HCT116 (cell line): ENCODE measurements around the gene KRT26. TPM values are rescaled to one million over a fixed set of nuclear protein-coding genes. Genes with fewer than 3 reads are reported as not detected.
A peak's percentile ranks its signal among the peaks of the same experiment; 100 is the strongest.

Experiments
- ATAC-seq: fragments of 200-7000 bp; cut with Tn5 transposase; 2 replicates; pipeline ENCODE4 v1.9.1; 2020; ENCODE audit warnings: mild to moderate bottlenecking, moderate library complexity
- BruUV-seq: library from RNA; stranded (reverse); fragments of 400-500 nt; replicated peaks from 2 replicates; lab custom pipeline; 2021; lab: Mats Ljungman, UMichigan
- CTCF ChIA-PET: fragments of 300-600 bp; sonication (Branson Sonifier 250); formaldehyde crosslinking; loops from one replicate; lab custom pipeline; 2021; ENCODE audit warnings: antibody characterized with exemption; lab: Charles Lee
- POLR2A ChIA-PET: fragments of 300-600, 350-600 bp; sonication (Branson Sonifier 250); formaldehyde crosslinking; loops from one replicate; lab custom pipeline; 2021; ENCODE audit warnings: antibody characterized with exemption; lab: Charles Lee
- RAD21 ChIA-PET, 2 experiments: fragments of 300-600 bp; sonication (Branson Sonifier 250); formaldehyde crosslinking; loops; one replicate each; lab custom pipeline; 2023; ENCODE audit warnings: low total read pairs in 2 of 2; ENCODE audit not compliant: uncharacterized antibody in 2 of 2, unreplicated experiment in 2 of 2, low non-redundant PET in 1 of 2; lab: Charles Lee
- DNase-seq: peaks from one replicate; pipeline ENCODE4 v3.0.0-alpha.2; 2010; ENCODE audit warnings: low read depth, low spot score
- H2AFZ ChIP-seq: fragments of 200-600 bp; shearing (Covaris generic), sonication (generic); 2 replicates; pipeline ENCODE4 v1.6.1; 2017; ENCODE audit warnings: low read depth, mixed run types, mixed read lengths, antibody characterized with exemption, low read length; ENCODE audit not compliant: poor library complexity, severe bottlenecking
- H3K27ac ChIP-seq: 2 replicates; pipeline ENCODE4 v1.5.1; 2012; ENCODE audit warnings: low read depth, low read length
- H3K27me3 ChIP-seq: fragments of 200-600 bp; sonication (generic); 2 replicates; pipeline ENCODE4 v1.6.1; 2016; ENCODE audit warnings: mixed run types, low read length, mixed read lengths; ENCODE audit not compliant: insufficient read depth
- H3K36me3 ChIP-seq, 2 experiments: fragments of 200-500 bp in 1 of 2; fragments of 200-600 bp in 1 of 2; sonication (Bioruptor generic) in 1 of 2; sonication (generic) in 1 of 2; 2 replicates each; pipeline versions ENCODE4 v1.5.1 to v1.6.1; 2014 to 2016; ENCODE audit warnings: low read length in 2 of 2, inconsistent platforms in 1 of 2, mixed read lengths in 1 of 2, mixed run types in 1 of 2; ENCODE audit not compliant: insufficient read depth in 2 of 2, control insufficient read depth in 1 of 2
- H3K4me1 ChIP-seq, 2 experiments: fragments of 200-600 bp in 1 of 2; sonication (generic) in 1 of 2; 2 replicates each; pipeline versions ENCODE4 v1.5.1 to v1.6.1; 2012 to 2017; ENCODE audit warnings: low read length in 2 of 2, inconsistent platforms in 1 of 2, mild to moderate bottlenecking in 1 of 2, mixed read lengths in 1 of 2, mixed run types in 1 of 2, moderate library complexity in 1 of 2; ENCODE audit not compliant: insufficient read depth in 2 of 2, control insufficient read depth in 1 of 2
- H3K4me2 ChIP-seq: fragments of 200-600 bp; sonication (generic); 2 replicates; pipeline ENCODE4 v1.6.1; 2017; ENCODE audit warnings: mixed run types, low read length, mixed read lengths
- H3K4me3 ChIP-seq, 2 experiments: fragments of 200-600 bp in 1 of 2; sonication (generic) in 1 of 2; replicated peaks in 1 of 2; 2 replicates each; pipeline ENCODE4 v1.5.1; 2011 to 2016; ENCODE audit warnings: low read length in 2 of 2, control low read depth in 1 of 2, low read depth in 1 of 2, mild to moderate bottlenecking in 1 of 2, mixed read lengths in 1 of 2, mixed run types in 1 of 2
- H3K79me2 ChIP-seq: fragments of 200-600 bp; sonication (generic); 2 replicates; pipeline ENCODE4 v1.6.1; 2017; ENCODE audit warnings: mild to moderate bottlenecking, mixed run types, low read length, moderate library complexity, mixed read lengths; ENCODE audit not compliant: insufficient read depth
- H3K9ac ChIP-seq: fragments of 200-600 bp; sonication (generic); 2 replicates; pipeline ENCODE4 v1.6.1; 2016; ENCODE audit warnings: low read length, mixed read lengths
- H3K9me2 ChIP-seq: fragments of 200-600 bp; sonication (generic), shearing (Covaris generic); 2 replicates; pipeline ENCODE4 v1.6.1; 2017; ENCODE audit warnings: mixed run types, mild to moderate bottlenecking, moderate library complexity; ENCODE audit not compliant: insufficient read depth
- H3K9me3 ChIP-seq, 2 experiments: fragments of 200-500 bp in 1 of 2; fragments of 200-600 bp in 1 of 2; sonication (Bioruptor generic) in 1 of 2; sonication (generic) in 1 of 2; 2 replicates each; pipeline ENCODE4 v1.6.1; 2014 to 2017; ENCODE audit warnings: low read length in 2 of 2, mixed read lengths in 2 of 2, inconsistent platforms in 1 of 2, low read depth in 1 of 2, mild to moderate bottlenecking in 1 of 2, mixed run types in 1 of 2, moderate library complexity in 1 of 2; ENCODE audit not compliant: control insufficient read depth in 1 of 2, insufficient read depth in 1 of 2
- H4K20me1 ChIP-seq: fragments of 200-600 bp; sonication (generic), shearing (Covaris generic); 2 replicates; pipeline ENCODE4 v1.6.1; 2017; ENCODE audit warnings: mixed run types, mild to moderate bottlenecking, moderate library complexity; ENCODE audit not compliant: insufficient read depth
- ATF3 ChIP-seq: IDR thresholded peaks from 2 replicates; pipeline ENCODE4 v1.6.1; 2012
- CBX3 ChIP-seq: IDR thresholded peaks from 2 replicates; pipeline ENCODE4 v1.6.1; 2012; ENCODE audit warnings: low read depth
- CEBPB ChIP-seq: IDR thresholded peaks from 2 replicates; pipeline ENCODE4 v1.6.1; 2012; ENCODE audit warnings: low read depth
- CTCF ChIP-seq, 3 experiments: fragments of 200-600 bp in 1 of 3; sonication (generic) in 1 of 3; IDR thresholded peaks in 2 of 3; conservative IDR thresholded peaks in 1 of 3; 2 replicates each; pipeline ENCODE4 v1.5.1; 2012 to 2017; ENCODE audit warnings: low read depth in 2 of 3, low read length in 2 of 3, antibody characterized with exemption in 1 of 3, borderline replicate concordance in 1 of 3, control low read depth in 1 of 3, mild to moderate bottlenecking in 1 of 3, mixed read lengths in 1 of 3, mixed run types in 1 of 3, moderate library complexity in 1 of 3; ENCODE audit not compliant: insufficient read depth in 1 of 3
- EGR1 ChIP-seq: IDR thresholded peaks from 2 replicates; pipeline ENCODE4 v1.6.1; 2012; ENCODE audit warnings: low read depth
- ELF1 ChIP-seq: IDR thresholded peaks from 2 replicates; pipeline ENCODE4 v1.6.1; 2012; ENCODE audit warnings: low read depth, borderline replicate concordance
- EZH2phosphoT487 ChIP-seq: fragments of 200-600 bp; IDR thresholded peaks from 2 replicates; pipeline ENCODE4 v1.6.1; 2018; ENCODE audit warnings: antibody characterized with exemption, borderline replicate concordance
- FOSL1 ChIP-seq: IDR thresholded peaks from 2 replicates; pipeline ENCODE4 v1.6.1; 2012; ENCODE audit warnings: low read depth
- JUND ChIP-seq: IDR thresholded peaks from 2 replicates; pipeline ENCODE4 v1.6.1; 2012
- MAX ChIP-seq: IDR thresholded peaks from 2 replicates; pipeline ENCODE4 v1.6.1; 2012
- POLR2AphosphoS5 ChIP-seq: IDR thresholded peaks from 2 replicates; pipeline ENCODE4 v1.6.1; 2011; ENCODE audit warnings: mild to moderate bottlenecking, low read depth, low read length, moderate library complexity
- RAD21 ChIP-seq: IDR thresholded peaks from 2 replicates; pipeline ENCODE4 v1.6.1; 2012; ENCODE audit warnings: low read depth, mild to moderate bottlenecking
- SIN3A ChIP-seq: IDR thresholded peaks from 2 replicates; pipeline ENCODE4 v1.6.1; 2012; ENCODE audit warnings: low read depth
- SP1 ChIP-seq: IDR thresholded peaks from 2 replicates; pipeline ENCODE4 v1.6.1; 2012; ENCODE audit warnings: low read depth
- SRF ChIP-seq: IDR thresholded peaks from 2 replicates; pipeline ENCODE4 v1.6.1; 2012; ENCODE audit warnings: low read depth
- TCF7L2 ChIP-seq: IDR thresholded peaks from 2 replicates; pipeline ENCODE4 v1.7.0; 2011; ENCODE audit warnings: borderline replicate concordance, inconsistent platforms; ENCODE audit not compliant: insufficient read depth, insufficient read length; ENCODE audit errors: extremely low read depth
- YY1 ChIP-seq: IDR thresholded peaks from 2 replicates; pipeline ENCODE4 v1.6.1; 2011; ENCODE audit warnings: low read length, low read depth, moderate library complexity, mild to moderate bottlenecking; ENCODE audit not compliant: insufficient replicate concordance; ENCODE audit errors: extremely low read depth
- ZBTB33 ChIP-seq: IDR thresholded peaks from 2 replicates; pipeline ENCODE4 v1.6.1; 2011; ENCODE audit warnings: mild to moderate bottlenecking, low read length, moderate library complexity; ENCODE audit not compliant: insufficient replicate concordance; ENCODE audit errors: extremely low read depth
- ZFX ChIP-seq: fragments of 450-650 bp; IDR thresholded peaks from 2 replicates; pipeline ENCODE4 v1.6.1; 2017
- ZNF274 ChIP-seq: fragments of 200-500 bp; sonication (Bioruptor generic); IDR thresholded peaks from 2 replicates; pipeline ENCODE4 v1.6.1; 2014; ENCODE audit warnings: mild to moderate bottlenecking, low read depth, low read length, inconsistent platforms
- intact Hi-C: fragments of 100-400 bp; cut with micrococcal nuclease; formaldehyde crosslinking; loops from 2 replicates; pipeline ENCODE4 v1.10.0; 2022
- total RNA-seq: library from RNA; stranded (reverse); gene quantifications from one replicate; pipeline ENCODE4 v1.2.1, GENCODE V29; 2021; ENCODE audit not compliant: unreplicated experiment

KRT26 gene
- total RNA-seq, 1 experiment from 2014 or later, result not detected

- ChIA-PET RAD21 (no interaction called here), POLR2A (interaction anchor here (0.7 kb wide), 1 partner anchor 83 kb away, joined by 4 read pairs; no protein-coding TSS in a partner anchor), CTCF (interaction anchor here (0.9 to 1.5 kb wide), 2 partner anchors 738 to 852 kb away, joined by 3 to 5 read pairs; no protein-coding TSS in a partner anchor)
- Histone ChIP-seq H4K20me1 (no peaks in the 10 kb centered on the region), H3K4me2 (peak overlapping the region; percentile 65), H3K9me2 (peaks cover 5% of the 10 kb centered on the region; the same call in 1 of the 2 replicates), H3K27ac (no peak overlapping the region; the same call in 1 of the 2 replicates), H3K79me2 (no peaks in the 10 kb centered on the region), H3K27me3 (no peaks in the 10 kb centered on the region), H3K9ac (no peak overlapping the region), H2AFZ (peak overlapping the region; percentile 98), H3K4me1 (peaks cover 13 to 29% of the 10 kb centered on the region in 2 experiments), H3K36me3 (no peaks in the 10 kb centered on the region), H3K4me3 (peak overlapping the region in 1 of 2 experiments; percentile 36; a peak in 2 of 4 replicates), H3K9me3 (no peaks in the 10 kb centered on the region)
- BruUV-seq, result no TSS peak
- intact Hi-C loops, result no loop called here
- ATAC-seq (peak; percentile 59), DNase-seq (no peak)
- TF ChIP-seq TCF7L2 (no peak), ELF1 (no peak), ZNF274 (no peak), EZH2phosphoT487 (no peak), MAX (no peak), POLR2AphosphoS5 (no peak), ZFX (no peak), FOSL1 (peak; percentile 26; the same call in 1 of the 2 replicates), CTCF (IDR thresholded peaks at IDR 0.05 in 2 of 3, conservative IDR thresholded peaks at IDR 0.05 in 1 of 3; ENCODE audit: borderline replicate concordance in 1 of 3, insufficient read depth in 1 of 3, low read depth in 2 of 3, low read length in 2 of 3) (no peak), CEBPB (0 out of 2 replicates have a peak, but pooled peaks have one; percentile 27), ATF3 (no peak), ZBTB33 (no peak), JUND (peak; percentile 41; the same call in 1 of the 2 replicates), SRF (no peak), SIN3A (peak; percentile 58), YY1 (peak; percentile 27), SP1 (peak; percentile 54; the same call in 1 of the 2 replicates), CBX3 (peak; percentile 59; the same call in 1 of the 2 replicates), RAD21 (0 out of 2 replicates have a peak, but pooled peaks have one; percentile 3), EGR1 (no peak)
Observed at GRCh38 chr17:40810494-40810893, 38.5 kb upstream of the KRT26 start.
